22Rv1 (cell line): ENCODE data around the gene MMP24.

Source experiments
- ZFX ChIP-seq: fragments of 450-650 bp; IDR thresholded peaks from 2 replicates; pipeline ENCODE4 v1.6.1; 2017; ENCODE audit warnings: antibody characterized with exemption, borderline replicate concordance
- TF ChIP-seq, protein P1 (sequence below): fragments of 450-650 bp; IDR thresholded peaks from 2 replicates; pipeline ENCODE4 v1.5.1; 2017; ENCODE audit warnings: mild to moderate bottlenecking

DNA sequence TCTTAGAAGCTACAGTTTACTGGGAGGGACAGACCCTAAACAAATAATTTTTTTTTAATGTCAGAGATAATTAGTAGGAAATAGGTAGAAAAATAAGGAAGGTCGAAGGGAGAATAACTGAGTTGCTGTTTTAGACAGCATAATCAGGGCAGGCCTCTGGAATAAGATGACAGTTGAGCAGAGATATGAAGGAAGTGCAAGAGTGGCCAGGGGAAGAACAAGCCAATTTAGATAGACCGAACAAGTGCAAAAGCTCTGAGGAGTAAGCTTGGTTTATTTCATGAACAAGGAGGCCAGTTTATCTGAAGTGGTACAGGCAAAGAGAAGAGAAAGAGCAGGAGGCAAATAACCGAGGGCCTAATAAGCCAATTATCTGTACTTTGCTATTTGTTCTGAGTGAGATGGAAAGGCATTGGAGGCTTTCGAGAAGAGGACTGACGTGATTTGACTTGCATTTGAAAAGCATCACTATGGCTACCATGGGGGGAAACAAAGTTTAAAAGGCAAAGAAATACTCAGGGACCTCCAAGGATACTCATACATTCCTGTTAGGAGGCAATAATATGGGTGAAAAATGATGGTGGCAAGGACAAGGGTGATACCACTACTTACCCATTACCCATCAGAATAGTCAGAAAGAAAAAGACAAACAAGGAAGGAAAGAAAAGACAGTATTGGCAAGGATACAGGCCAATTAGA, 34.9 kb upstream of the MMP24 start:
- TF ChIP-seq, protein P1, sequence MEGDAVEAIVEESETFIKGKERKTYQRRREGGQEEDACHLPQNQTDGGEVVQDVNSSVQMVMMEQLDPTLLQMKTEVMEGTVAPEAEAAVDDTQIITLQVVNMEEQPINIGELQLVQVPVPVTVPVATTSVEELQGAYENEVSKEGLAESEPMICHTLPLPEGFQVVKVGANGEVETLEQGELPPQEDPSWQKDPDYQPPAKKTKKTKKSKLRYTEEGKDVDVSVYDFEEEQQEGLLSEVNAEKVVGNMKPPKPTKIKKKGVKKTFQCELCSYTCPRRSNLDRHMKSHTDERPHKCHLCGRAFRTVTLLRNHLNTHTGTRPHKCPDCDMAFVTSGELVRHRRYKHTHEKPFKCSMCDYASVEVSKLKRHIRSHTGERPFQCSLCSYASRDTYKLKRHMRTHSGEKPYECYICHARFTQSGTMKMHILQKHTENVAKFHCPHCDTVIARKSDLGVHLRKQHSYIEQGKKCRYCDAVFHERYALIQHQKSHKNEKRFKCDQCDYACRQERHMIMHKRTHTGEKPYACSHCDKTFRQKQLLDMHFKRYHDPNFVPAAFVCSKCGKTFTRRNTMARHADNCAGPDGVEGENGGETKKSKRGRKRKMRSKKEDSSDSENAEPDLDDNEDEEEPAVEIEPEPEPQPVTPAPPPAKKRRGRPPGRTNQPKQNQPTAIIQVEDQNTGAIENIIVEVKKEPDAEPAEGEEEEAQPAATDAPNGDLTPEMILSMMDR, result no peak
- no peak for TF ChIP-seq ZFX
